Measurements from ENCODE around the gene GALNT18. TPM values are rescaled to one million over a fixed set of nuclear protein-coding genes. Genes with fewer than 3 reads are reported as not detected.
A peak's percentile ranks its signal among the peaks of the same experiment; 100 is the strongest.

The GALNT18 gene
- total RNA-seq, 1 experiment from 2014 or later = 1.7 TPM

GRCh38 chr11:11494348-11494747 is 127.5 kb downstream of the GALNT18 start:
- Histone ChIP-seq H2AK5ac (ENCODE audit: insufficient read length, low read length) (no peak overlapping the region), H3K9me3 (ENCODE audit: control insufficient read depth, low read depth, low read length) (no peaks in the 10 kb centered on the region), H2AFZ (ENCODE audit: low read length) (no peak overlapping the region), H3K18ac (ENCODE audit: insufficient read length, low read depth, low read length) (peak overlapping the region; percentile 50), H2BK12ac (ENCODE audit: insufficient read length, low read depth, low read length) (no peak overlapping the region), H3K56ac (ENCODE audit: insufficient read length, low read depth, low read length) (no peak overlapping the region), H3K4me1 (ENCODE audit: insufficient read depth, low read length) (no peaks in the 10 kb centered on the region), H3K4ac (ENCODE audit: low read depth, low read length) (no peak overlapping the region), H3K27ac (ENCODE audit: insufficient read length, low read depth, low read length) (no peak overlapping the region), H2BK5ac (ENCODE audit: insufficient read length, low read length) (no peak overlapping the region), H3K79me1 (ENCODE audit: insufficient read depth, low read depth, low read length, poor library complexity, severe bottlenecking) (no peaks in the 10 kb centered on the region), H2BK120ac (ENCODE audit: low read depth, low read length, poor library complexity, severe bottlenecking) (no peak overlapping the region), H4K5ac (ENCODE audit: insufficient read length, low read depth, low read length) (no peak overlapping the region), H3K23me2 (ENCODE audit: insufficient read length, low read depth, low read length, poor library complexity, severe bottlenecking) (no peaks in the 10 kb centered on the region), H3K4me2 (ENCODE audit: insufficient read depth, insufficient read length, low read length) (no peak overlapping the region), H3K14ac (ENCODE audit: insufficient read depth, low read length) (no peak overlapping the region), H3K27me3 (ENCODE audit: insufficient read depth, low read length) (no peaks in the 10 kb centered on the region), H3K9ac (ENCODE audit: extremely low read depth, insufficient read length, low read length) (no peak overlapping the region), H3T11ph (ENCODE audit: low read length) (no peak overlapping the region), H2BK15ac (ENCODE audit: low read depth, low read length) (no peak overlapping the region), H3K23ac (ENCODE audit: insufficient read length, low read depth, low read length) (peak overlapping the region; percentile 52), H4K20me1 (ENCODE audit: control insufficient read depth, insufficient read depth, insufficient read length) (no peaks in the 10 kb centered on the region), H4K91ac (ENCODE audit: insufficient read length, low read depth, low read length) (no peak overlapping the region), H4K8ac (replicated peaks; ENCODE audit: insufficient read length, low read depth, low read length) (no peak overlapping the region), H2BK20ac (ENCODE audit: low read depth, low read length, poor library complexity, severe bottlenecking) (no peak overlapping the region), H3K79me2 (ENCODE audit: insufficient read depth, low read length) (no peaks in the 10 kb centered on the region)
- Mint-ChIP-seq H3K4me3 (no peak overlapping the region), H3K4me1 (peaks cover 0 to 4% of the 10 kb centered on the region in 2 experiments; a peak in 1 of 4 replicates), H3K9me3 (no peaks in the 10 kb centered on the region), H3K27me3 (ENCODE audit: low read depth) (peaks cover 1% of the 10 kb centered on the region; the same call in 1 of the 2 replicates), H3K36me3 (ENCODE audit: insufficient read depth in 1 of 3, low read depth in 3 of 3) (no peaks in the 10 kb centered on the region), H3K27ac (no peak overlapping the region)
- no peak for TF ChIP-seq CTCF (conservative IDR thresholded peaks at IDR 0.05)
- no peak for DNase-seq
- no CpG with 5 or more reads among the region's 2 CpGs for WGBS (ENCODE audit: extremely low coverage, insufficient read length, low lambda C conversion rate)
